Vagina (tissue), 2 donors: ENCODE results near the gene CD226.

Experiments used
- CTCF ChIP-seq, 3 experiments: fragments of 450-650 bp in 2 of 3; fragments of 200-600 bp in 1 of 3; sonication (generic) in 1 of 3; IDR thresholded peaks; one replicate each; pipeline ENCODE4 v1.5.1; 2017 to 2019; ENCODE audit warnings: antibody characterized with exemption in 3 of 3, mild to moderate bottlenecking in 2 of 3, moderate library complexity in 2 of 3
- POLR2A ChIP-seq, 2 donors: fragments of 450-650 bp; IDR thresholded peaks; one replicate each; pipeline ENCODE4 v1.6.1; 2017; ENCODE audit warnings: antibody characterized with exemption in 2 of 2, mild to moderate bottlenecking in 2 of 2, moderate library complexity in 2 of 2
- POLR2AphosphoS5 ChIP-seq, 2 donors: sonication (generic); formaldehyde crosslinking; IDR thresholded peaks; one replicate each; pipeline ENCODE4 v1.9.0; 2017; ENCODE audit warnings: antibody characterized with exemption in 2 of 2, mild to moderate bottlenecking in 2 of 2, low read depth in 1 of 2; ENCODE audit not compliant: insufficient read depth in 1 of 2

DNA sequence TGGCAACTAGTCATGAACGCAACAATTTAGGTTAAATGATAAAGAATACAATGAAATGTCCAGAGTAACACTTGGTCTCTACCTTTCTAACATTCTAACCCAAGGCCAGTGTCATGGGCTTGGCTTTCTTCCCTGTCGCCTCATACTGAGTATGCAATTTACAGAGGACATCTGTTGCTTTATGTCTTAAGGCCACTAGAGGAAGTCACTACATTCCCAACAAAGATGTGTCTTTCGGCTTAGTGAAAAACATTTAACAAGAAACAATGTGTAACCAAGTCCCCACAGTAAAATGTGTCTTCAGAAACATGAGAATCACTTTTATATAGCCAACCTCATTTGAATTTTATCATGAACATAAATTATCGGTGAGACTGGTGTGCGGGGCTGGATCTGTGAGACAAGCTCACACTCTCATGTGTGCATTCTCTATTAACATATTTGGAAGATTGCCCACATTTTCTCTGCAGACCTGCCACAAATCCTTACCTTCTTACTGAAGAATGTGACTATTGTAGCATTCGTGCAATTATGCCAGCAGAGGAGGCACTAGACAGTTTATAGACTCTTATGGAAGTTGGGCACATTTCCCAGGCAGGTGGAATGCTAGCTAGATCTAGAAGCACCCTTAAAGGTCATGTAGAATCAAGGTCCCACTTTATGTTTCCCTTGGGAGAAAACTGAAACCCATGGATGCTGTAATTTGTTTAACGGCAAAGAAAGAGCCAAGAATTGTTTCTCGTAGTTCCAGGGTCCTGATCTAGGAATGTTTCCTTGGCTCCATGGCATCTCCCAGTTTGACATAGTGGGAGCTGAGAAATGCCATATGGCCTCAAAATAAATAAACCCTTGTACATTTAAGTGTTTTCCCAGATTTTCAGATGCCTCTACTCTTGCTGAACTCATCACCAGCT lies 101.8 kb downstream of the CD226 start:
- TF ChIP-seq POLR2A (IDR thresholded peaks at IDR 0.05), result no peak
- no peak for TF ChIP-seq POLR2AphosphoS5 (IDR thresholded peaks at IDR 0.05; ENCODE audit: insufficient read depth in 1 of 2, low read depth in 1 of 2)
- no peak for TF ChIP-seq CTCF (IDR thresholded peaks at IDR 0.05)
